ENCODE data around the gene PIGZ. TPM values are rescaled to one million over a fixed set of nuclear protein-coding genes. Genes with fewer than 3 reads are reported as not detected.
A peak's percentile ranks its signal among the peaks of the same experiment; 100 is the strongest.

PIGZ gene
- total and polyA plus RNA-seq, 8 donors = 1.2 to 125 (median 5.4) TPM

- no peaks in the 10 kb centered on the region for H3K9me3 ChIP-seq
- 72 to 77% (median 75%) methylated on average over 20 to 30 of the region's 30 CpGs for WGBS, 5 donors
- H3K36me3 ChIP-seq = no peaks in the 10 kb centered on the region
- peak in 1 of 2 donors; percentile 57 for DNase-seq
- H3K27me3 ChIP-seq = peaks cover 0 to 11% (median 0%) of the 10 kb centered on the region in 3 donors
- TF ChIP-seq EP300 (IDR thresholded peaks at IDR 0.05) (no peak), POLR2A (IDR thresholded peaks at IDR 0.05) (no peak), CTCF (IDR thresholded peaks at IDR 0.05) (no peak), POLR2AphosphoS5 (IDR thresholded peaks at IDR 0.05) (no peak)
- H3K4me1 ChIP-seq = no peaks in the 10 kb centered on the region
- H3K27ac ChIP-seq = no peak overlapping the region
- no peak overlapping the region for H3K4me3 ChIP-seq
- intact Hi-C loops (cut with DNase I; ENCODE audit: low total_unique reads) = no loop called here
These were observed 42.1 kb upstream of the PIGZ start for GRCh38 chr3:197010556-197011351.

- no peaks in the 10 kb centered on the region for H3K4me1 ChIP-seq
- no peak for DNase-seq
- WGBS, 5 donors = 88 to 95% (median 92%) methylated on average over 13 to 20 of the region's 20 CpGs
- no peaks in the 10 kb centered on the region for H3K36me3 ChIP-seq
- H3K9me3 ChIP-seq = no peaks in the 10 kb centered on the region
- H3K4me3 ChIP-seq = no peak overlapping the region
- no peak for TF ChIP-seq CTCF (IDR thresholded peaks at IDR 0.05)
- TF ChIP-seq POLR2AphosphoS5 (IDR thresholded peaks at IDR 0.05) = no peak
- TF ChIP-seq EP300 (IDR thresholded peaks at IDR 0.05) = no peak
- TF ChIP-seq POLR2A (IDR thresholded peaks at IDR 0.05) = no peak
- no peak overlapping the region for H3K27ac ChIP-seq
- intact Hi-C loops (cut with DNase I; ENCODE audit: low total_unique reads) = loop anchor here (10.0 kb wide), 1 partner anchor 175 kb away; no protein-coding TSS in a partner anchor
- H3K27me3 ChIP-seq = peaks cover 0 to 11% (median 0%) of the 10 kb centered on the region in 3 donors
These were observed 40.9 kb upstream of the PIGZ start for GRCh38 chr3:197009532-197010019.

GRCh38 chr3:197008436-197009209 lies 40.0 kb upstream of the PIGZ start:
- Histone ChIP-seq H3K4me1 (peaks cover 1 to 7% (median 6%) of the 10 kb centered on the region in 4 donors), H3K4me3 (no peak overlapping the region), H3K27ac (no peak overlapping the region), H3K27me3 (peaks cover 0 to 11% (median 0%) of the 10 kb centered on the region in 3 donors), H3K36me3 (no peaks in the 10 kb centered on the region), H3K9me3 (no peaks in the 10 kb centered on the region)
- intact Hi-C loops (cut with DNase I; ENCODE audit: low total_unique reads) = loop anchor here (10.0 kb wide), 1 partner anchor 176 kb away; no protein-coding TSS in a partner anchor
- 88 to 93% (median 91%) methylated on average over 22 to 27 of the region's 27 CpGs for WGBS, 5 donors
- no peak for TF ChIP-seq EP300 (IDR thresholded peaks at IDR 0.05)
- no peak for TF ChIP-seq POLR2A (IDR thresholded peaks at IDR 0.05)
- TF ChIP-seq POLR2AphosphoS5 (IDR thresholded peaks at IDR 0.05) = no peak
- no peak for TF ChIP-seq CTCF (IDR thresholded peaks at IDR 0.05)
- DNase-seq = no peak

GRCh38 chr3:197007953-197008352 lies 39.3 kb upstream of the PIGZ start:
- no peaks in the 10 kb centered on the region for H3K9me3 ChIP-seq
- DNase-seq = no peak
- TF ChIP-seq EP300 (IDR thresholded peaks at IDR 0.05) (no peak), POLR2AphosphoS5 (IDR thresholded peaks at IDR 0.05) (no peak), POLR2A (IDR thresholded peaks at IDR 0.05) (no peak), CTCF (IDR thresholded peaks at IDR 0.05) (no peak)
- no peak overlapping the region for H3K4me3 ChIP-seq
- H3K27ac ChIP-seq = no peak overlapping the region
- H3K4me1 ChIP-seq = peaks cover 4 to 10% (median 9%) of the 10 kb centered on the region in 4 donors
- intact Hi-C loops (cut with DNase I; ENCODE audit: low total_unique reads) = loop anchor here (10.0 kb wide), 1 partner anchor 177 kb away; no protein-coding TSS in a partner anchor
- peaks cover 0 to 11% (median 0%) of the 10 kb centered on the region in 3 donors for H3K27me3 ChIP-seq
- 75 to 86% (median 77%) methylated on average over 8 of the region's 8 CpGs for WGBS, 5 donors
- H3K36me3 ChIP-seq = no peaks in the 10 kb centered on the region
